GM23248 (cell line): ENCODE data around the gene PKNOX2. TPM values are rescaled to one million over a fixed set of nuclear protein-coding genes. Genes with fewer than 3 reads are reported as not detected.

Source experiments
- DNase-seq: peaks from one replicate; pipeline ENCODE4 v3.0.0-alpha.2; 2015
- H2AFZ ChIP-seq: fragments of 200-600 bp; sonication (generic); 2 replicates; pipeline ENCODE4 v1.6.1; 2016; ENCODE audit warnings: antibody characterized with exemption
- H3F3A ChIP-seq: fragments of 200-600 bp; sonication (generic); 2 replicates; pipeline ENCODE4 v1.6.1; 2016; ENCODE audit warnings: mild to moderate bottlenecking, antibody characterized with exemption, mixed run types; ENCODE audit not compliant: insufficient read depth
- H3K27ac ChIP-seq: fragments of 200-600 bp; sonication (generic); 2 replicates; pipeline ENCODE4 v1.5.1; 2016; ENCODE audit warnings: mild to moderate bottlenecking
- H3K27me3 ChIP-seq: fragments of 200-600 bp; sonication (generic); replicated peaks from 2 replicates; pipeline ENCODE4 v1.6.1; 2016; ENCODE audit warnings: mild to moderate bottlenecking; ENCODE audit not compliant: insufficient read depth
- H3K36me3 ChIP-seq: fragments of 200-600 bp; sonication (generic); 2 replicates; pipeline ENCODE4 v1.6.1; 2016; ENCODE audit warnings: low read depth, mild to moderate bottlenecking
- H3K4me1 ChIP-seq: fragments of 200-600 bp; sonication (generic); 2 replicates; pipeline ENCODE4 v1.6.1; 2016; ENCODE audit warnings: mild to moderate bottlenecking; ENCODE audit not compliant: insufficient read depth
- H3K4me2 ChIP-seq: fragments of 200-600 bp; sonication (generic); one replicate; pipeline ENCODE4 v1.6.1; 2016; ENCODE audit warnings: mild to moderate bottlenecking; ENCODE audit not compliant: unreplicated experiment
- H3K4me3 ChIP-seq: fragments of 200-600 bp; sonication (generic); 2 replicates; pipeline ENCODE4 v1.5.1; 2016; ENCODE audit warnings: mild to moderate bottlenecking
- H3K79me2 ChIP-seq: fragments of 200-600 bp; sonication (generic); 2 replicates; pipeline ENCODE4 v1.6.1; 2016; ENCODE audit warnings: mild to moderate bottlenecking; ENCODE audit not compliant: insufficient read depth
- H3K9ac ChIP-seq: fragments of 200-600 bp; sonication (generic); 2 replicates; pipeline ENCODE4 v1.6.1; 2016; ENCODE audit warnings: mild to moderate bottlenecking
- H3K9me2 ChIP-seq: fragments of 200-600 bp; sonication (generic); 2 replicates; pipeline ENCODE4 v1.6.1; 2016; ENCODE audit warnings: mixed run types, mild to moderate bottlenecking, moderate library complexity; ENCODE audit not compliant: insufficient read depth
- H3K9me3 ChIP-seq: fragments of 200-600 bp; sonication (generic); one replicate; pipeline ENCODE4 v1.6.1; 2017; ENCODE audit warnings: low read depth
- H4K20me1 ChIP-seq: fragments of 200-600 bp; sonication (generic); 2 replicates; pipeline ENCODE4 v1.6.0; 2016; ENCODE audit not compliant: insufficient read depth
- EZH2 ChIP-seq: fragments of 200-600 bp; sonication (generic); IDR thresholded peaks from 2 replicates; pipeline ENCODE4 v1.6.1; 2018; ENCODE audit warnings: antibody characterized with exemption, mild to moderate bottlenecking; ENCODE audit not compliant: insufficient read depth, poor library complexity, severe bottlenecking
- EZH2phosphoT487 ChIP-seq: fragments of 200-600 bp; sonication (generic); IDR thresholded peaks from 2 replicates; pipeline ENCODE4 v1.6.1; 2018; ENCODE audit warnings: antibody characterized with exemption, moderate library complexity, mild to moderate bottlenecking, low read depth; ENCODE audit not compliant: insufficient read depth
- WGBS, 2 experiments: methylation state at CpG; one replicate each; pipeline ENCODE4 v1.1.6; 2015 to 2017; ENCODE audit warnings: low lambda C conversion rate in 2 of 2, low coverage in 1 of 2; ENCODE audit errors: missing lambda C conversion rate in 2 of 2; 5-methylcytosine and 5-hydroxymethylcytosine counted together
- in situ Hi-C: fragments of 300-500 bp; cut with MboI; formaldehyde crosslinking; loops from 2 replicates; pipeline ENCODE4 v1.15.0; 2020
- polyA plus RNA-seq: library from polyadenylated mRNA; unstranded; fragments of >200 nt; fragmentation: Nextera tagmentation; extraction: Ambion mirVana; gene quantifications from 2 replicates; pipeline ENCODE4 v1.2.1, GENCODE V29; 2016
- total RNA-seq: library from RNA; depleted of rRNA; stranded (reverse); fragments of >200 nt; shearing (Covaris generic); gene quantifications from 2 replicates; pipeline ENCODE4 v1.2.3, GENCODE V29; 2014

PKNOX2 gene
- total and polyA plus RNA-seq, 2 experiments from 2014 or later: 0.21 to 0.76 TPM

DNA sequence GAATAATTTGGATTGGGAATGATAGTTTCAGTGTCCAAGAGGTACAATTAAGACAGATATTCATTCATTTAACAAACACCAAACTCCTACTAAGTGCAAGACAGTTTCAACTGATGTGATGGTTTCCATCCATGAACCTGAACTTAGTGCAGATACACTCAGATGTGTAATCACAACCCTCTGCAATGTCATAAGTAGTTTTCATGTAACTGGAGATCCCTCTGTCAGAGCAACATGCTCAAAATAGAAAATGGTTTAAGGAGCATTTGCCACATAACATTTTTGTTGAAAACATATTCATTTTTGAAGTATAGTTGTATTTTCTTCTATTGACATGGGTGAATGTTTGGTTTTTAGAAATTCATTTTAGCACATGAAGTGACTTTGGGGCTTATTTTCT lies 16.5 kb upstream of the PKNOX2 start:
- no peak overlapping the region for H3K9ac ChIP-seq

DNA sequence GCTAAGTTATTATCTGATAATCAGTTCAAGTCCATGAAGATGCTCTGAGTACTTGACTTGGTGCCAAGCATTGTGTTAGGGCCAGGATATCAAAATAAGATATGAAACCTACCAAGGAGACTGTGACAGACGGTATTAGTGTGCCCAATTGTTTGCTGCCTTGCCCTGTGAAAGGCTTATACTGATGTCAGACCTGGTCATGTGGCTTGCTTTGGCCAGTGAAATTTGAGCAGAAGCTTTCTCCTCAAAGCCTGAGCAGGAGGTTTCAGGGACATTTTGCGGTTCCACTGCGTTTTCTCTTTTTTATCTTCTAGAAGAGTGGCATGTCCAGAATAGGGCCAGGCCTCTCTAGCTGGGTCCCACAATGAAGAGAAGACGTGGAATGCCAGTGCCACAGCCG lies 15.8 kb upstream of the PKNOX2 start:
- no peak for DNase-seq
- Histone ChIP-seq H3K4me1 (no peaks in the 10 kb centered on the region), H3K4me3 (no peak overlapping the region), H4K20me1 (no peaks in the 10 kb centered on the region), H3K27me3 (no peaks in the 10 kb centered on the region; the same call in 1 of the 2 replicates), H3K79me2 (no peaks in the 10 kb centered on the region), H3K36me3 (no peaks in the 10 kb centered on the region), H3K9me2 (no peaks in the 10 kb centered on the region), H3K9me3 (no peaks in the 10 kb centered on the region), H3F3A (no peaks in the 10 kb centered on the region), H3K9ac (no peak overlapping the region), H3K4me2 (no peak overlapping the region), H3K27ac (no peak overlapping the region), H2AFZ (no peak overlapping the region)
- no peak for TF ChIP-seq EZH2
- no peak for TF ChIP-seq EZH2phosphoT487
- 58 to 59% methylated on average over 5 of the region's 5 CpGs for WGBS, 2 experiments
- in situ Hi-C loops: loop anchor here (10.0 kb wide), 1 partner anchor 174 kb away; no protein-coding TSS in a partner anchor

More for the DNA sequence above, 16.5 kb upstream of the PKNOX2 start:
- H2AFZ ChIP-seq: no peak overlapping the region
- H3K27me3 ChIP-seq: no peaks in the 10 kb centered on the region; the same call in 1 of the 2 replicates
- TF ChIP-seq EZH2phosphoT487: no peak
- no peaks in the 10 kb centered on the region for H3K79me2 ChIP-seq
- H3K9me3 ChIP-seq: no peaks in the 10 kb centered on the region
- no peak overlapping the region for H3K4me2 ChIP-seq
- H3F3A ChIP-seq: no peaks in the 10 kb centered on the region
- H3K4me3 ChIP-seq: no peak overlapping the region
- no peak overlapping the region for H3K27ac ChIP-seq
- DNase-seq: no peak
- in situ Hi-C loops: loop anchor here (10.0 kb wide), 1 partner anchor 173 kb away; no protein-coding TSS in a partner anchor
- no peaks in the 10 kb centered on the region for H3K4me1 ChIP-seq
- H3K36me3 ChIP-seq: no peaks in the 10 kb centered on the region
- H4K20me1 ChIP-seq: no peaks in the 10 kb centered on the region
- H3K9me2 ChIP-seq: no peaks in the 10 kb centered on the region

DNA sequence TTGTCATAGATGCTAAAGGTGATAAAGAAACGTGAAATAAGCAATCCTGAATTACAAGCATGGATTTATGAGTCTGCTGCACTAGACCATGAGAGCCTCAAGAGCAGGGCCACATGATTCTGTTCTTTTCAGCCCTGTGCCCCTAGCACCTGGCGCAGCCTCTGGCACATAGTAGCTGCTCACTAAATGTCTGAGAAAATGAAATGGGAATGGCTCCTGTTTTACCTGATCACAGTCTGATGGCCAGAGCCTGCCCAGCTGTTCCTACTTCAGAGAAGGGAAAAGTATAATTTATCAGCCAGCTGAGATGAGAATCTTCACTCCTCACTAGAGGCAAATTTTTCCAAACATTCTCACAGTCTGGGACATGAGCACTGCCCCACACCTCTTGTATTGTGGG lies 10.7 kb upstream of the PKNOX2 start:
- H4K20me1 ChIP-seq: no peaks in the 10 kb centered on the region
- no peaks in the 10 kb centered on the region for H3K9me2 ChIP-seq
- in situ Hi-C loops: no loop called here
- H3K4me2 ChIP-seq: no peak overlapping the region
- no peak for DNase-seq
- H3K9me3 ChIP-seq: no peaks in the 10 kb centered on the region
- no peak overlapping the region for H2AFZ ChIP-seq
- no peak overlapping the region for H3K4me3 ChIP-seq
- no peak overlapping the region for H3K27ac ChIP-seq
- H3K79me2 ChIP-seq: no peaks in the 10 kb centered on the region
- no peaks in the 10 kb centered on the region for H3K36me3 ChIP-seq
- peaks cover 17% of the 10 kb centered on the region; the same call in 1 of the 2 replicates for H3K27me3 ChIP-seq
- 55 to 60% methylated on average over 2 of the region's 2 CpGs for WGBS, 2 experiments
- no peak for TF ChIP-seq EZH2
- TF ChIP-seq EZH2phosphoT487: no peak
- H3K9ac ChIP-seq: no peak overlapping the region
- H3K4me1 ChIP-seq: no peaks in the 10 kb centered on the region
- H3F3A ChIP-seq: no peaks in the 10 kb centered on the region

DNA sequence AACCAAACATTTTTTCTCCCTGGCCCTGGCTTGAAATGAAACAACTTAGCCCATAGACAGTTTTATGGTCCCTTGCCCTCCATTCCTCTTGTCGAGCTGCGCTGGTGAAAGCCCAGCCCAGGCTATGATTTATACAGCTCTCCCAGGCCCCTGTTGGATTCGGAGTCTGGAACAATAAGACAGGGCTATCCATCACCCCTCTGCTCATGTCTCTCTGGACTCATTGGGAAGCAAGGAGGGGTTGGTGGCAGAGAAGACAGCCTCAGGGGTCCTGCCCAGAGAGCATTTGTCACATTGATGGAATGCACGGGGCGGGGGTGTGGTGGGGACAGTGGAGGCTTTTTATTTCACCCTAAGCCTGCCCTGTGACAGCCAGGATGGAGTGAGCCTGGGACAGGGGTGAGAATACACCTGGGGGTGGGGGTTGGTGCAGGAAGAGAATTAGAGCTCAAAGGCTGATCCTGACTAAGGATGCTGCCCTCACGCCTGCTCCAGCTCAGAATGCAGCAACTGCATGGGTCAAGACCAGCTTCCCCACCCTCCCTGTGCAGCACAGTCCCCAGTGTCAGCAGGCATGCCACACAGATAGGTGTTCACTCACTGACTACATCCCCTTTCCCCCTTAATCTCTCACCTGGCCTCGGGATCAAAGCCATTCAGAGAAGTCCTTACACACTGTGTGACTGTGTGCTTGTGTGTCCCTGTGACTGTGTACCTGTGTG lies 10.0 kb upstream of the PKNOX2 start:
- H3K9me2 ChIP-seq: no peaks in the 10 kb centered on the region
- H3K27me3 ChIP-seq: peaks cover 17% of the 10 kb centered on the region; the same call in 1 of the 2 replicates
- H2AFZ ChIP-seq: no peak overlapping the region
- H3K4me1 ChIP-seq: no peaks in the 10 kb centered on the region
- no peaks in the 10 kb centered on the region for H4K20me1 ChIP-seq
- no peaks in the 10 kb centered on the region for H3K9me3 ChIP-seq
- no peak overlapping the region for H3K4me3 ChIP-seq
- TF ChIP-seq EZH2: no peak
- no peak for TF ChIP-seq EZH2phosphoT487
- no peaks in the 10 kb centered on the region for H3K36me3 ChIP-seq
- H3K9ac ChIP-seq: no peak overlapping the region
- in situ Hi-C loops: no loop called here
- H3K4me2 ChIP-seq: no peak overlapping the region
- H3F3A ChIP-seq: no peaks in the 10 kb centered on the region
- no peaks in the 10 kb centered on the region for H3K79me2 ChIP-seq
- DNase-seq: no peak
- 34 to 38% methylated on average over 6 to 7 of the region's 7 CpGs for WGBS, 2 experiments
- H3K27ac ChIP-seq: no peak overlapping the region

DNA sequence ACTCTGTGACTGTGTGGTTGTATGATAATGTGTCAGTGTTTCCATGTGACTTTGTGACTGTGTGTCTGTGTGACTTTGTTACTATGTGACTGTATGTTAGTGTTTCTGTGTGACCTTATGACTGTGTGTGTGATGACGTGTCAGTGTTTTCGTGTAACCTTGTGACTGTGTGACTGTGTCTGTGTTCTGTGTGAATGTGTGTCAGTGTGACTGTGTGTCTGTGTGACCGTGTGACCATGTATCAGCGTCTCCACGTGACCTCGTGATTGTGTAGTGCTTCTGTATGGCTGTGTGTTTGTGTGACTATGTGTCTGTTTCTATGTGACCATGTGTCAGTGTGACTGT lies 9.5 kb upstream of the PKNOX2 start:
- Histone ChIP-seq H4K20me1 (no peaks in the 10 kb centered on the region), H3K36me3 (no peaks in the 10 kb centered on the region), H3K9me2 (no peaks in the 10 kb centered on the region), H2AFZ (no peak overlapping the region), H3K79me2 (no peaks in the 10 kb centered on the region), H3K27me3 (peaks cover 17% of the 10 kb centered on the region; the same call in 1 of the 2 replicates), H3F3A (no peaks in the 10 kb centered on the region), H3K9me3 (no peaks in the 10 kb centered on the region), H3K4me2 (no peak overlapping the region), H3K27ac (no peak overlapping the region), H3K9ac (no peak overlapping the region), H3K4me1 (no peaks in the 10 kb centered on the region), H3K4me3 (no peak overlapping the region)
- in situ Hi-C loops: no loop called here
- 76 to 83% methylated on average over 6 of the region's 6 CpGs for WGBS, 2 experiments
- DNase-seq: no peak
- TF ChIP-seq EZH2phosphoT487 (no peak), EZH2 (no peak)
